ENCODE data around the gene CDIPT.

DNA sequence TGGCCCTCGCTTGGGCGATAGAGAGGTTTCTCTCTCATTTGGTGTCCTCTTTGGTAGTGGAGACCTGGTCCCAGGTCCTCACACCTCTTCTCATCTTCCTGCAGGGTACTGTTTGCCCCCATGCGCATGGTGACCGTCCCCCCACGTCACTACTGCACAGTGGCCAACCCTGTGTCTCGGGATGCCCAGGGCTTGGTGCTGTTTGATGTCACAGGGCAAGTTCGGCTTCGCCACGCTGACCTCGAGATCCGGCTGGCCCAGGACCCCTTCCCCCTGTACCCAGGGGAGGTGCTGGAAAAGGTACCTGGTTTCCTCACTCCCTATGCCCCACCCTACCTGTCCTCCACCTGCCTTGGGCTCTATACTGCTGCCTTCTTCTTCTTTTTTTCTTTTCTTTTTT is 32.3 kb downstream of the CDIPT start:
- TF ChIP-seq, protein P1, sequence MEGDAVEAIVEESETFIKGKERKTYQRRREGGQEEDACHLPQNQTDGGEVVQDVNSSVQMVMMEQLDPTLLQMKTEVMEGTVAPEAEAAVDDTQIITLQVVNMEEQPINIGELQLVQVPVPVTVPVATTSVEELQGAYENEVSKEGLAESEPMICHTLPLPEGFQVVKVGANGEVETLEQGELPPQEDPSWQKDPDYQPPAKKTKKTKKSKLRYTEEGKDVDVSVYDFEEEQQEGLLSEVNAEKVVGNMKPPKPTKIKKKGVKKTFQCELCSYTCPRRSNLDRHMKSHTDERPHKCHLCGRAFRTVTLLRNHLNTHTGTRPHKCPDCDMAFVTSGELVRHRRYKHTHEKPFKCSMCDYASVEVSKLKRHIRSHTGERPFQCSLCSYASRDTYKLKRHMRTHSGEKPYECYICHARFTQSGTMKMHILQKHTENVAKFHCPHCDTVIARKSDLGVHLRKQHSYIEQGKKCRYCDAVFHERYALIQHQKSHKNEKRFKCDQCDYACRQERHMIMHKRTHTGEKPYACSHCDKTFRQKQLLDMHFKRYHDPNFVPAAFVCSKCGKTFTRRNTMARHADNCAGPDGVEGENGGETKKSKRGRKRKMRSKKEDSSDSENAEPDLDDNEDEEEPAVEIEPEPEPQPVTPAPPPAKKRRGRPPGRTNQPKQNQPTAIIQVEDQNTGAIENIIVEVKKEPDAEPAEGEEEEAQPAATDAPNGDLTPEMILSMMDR (IDR thresholded peaks at IDR 0.05; ENCODE audit: poor library complexity): no peak
- no peak for TF ChIP-seq EZH2 (IDR thresholded peaks at IDR 0.05; ENCODE audit: borderline replicate concordance)
